Glomerular visceral epithelial cell (primary cell): ENCODE measurements around the gene TCF12.
"Not testable (repeated sequence)": the region's sequence is repeated elsewhere in the genome, so short reads cannot be mapped to it uniquely, and the experiment has no call there.

Experiments
- DNase-seq: peaks from one replicate; pipeline ENCODE4 v3.0.0-alpha.2; 2016; ENCODE audit errors: extremely low spot score

Gene TCF12

GRCh38 chr15:56915888-56916287, 2.6 kb upstream of the TCF12 start:
- DNase-seq: no peak

- no peak for DNase-seq
These were observed 1.5 kb upstream of the TCF12 start for GRCh38 chr15:56916825-56917477.

GRCh38 chr15:56917652-56918045, 795 bp upstream of the TCF12 start:
- peak; percentile 11 for DNase-seq

DNA sequence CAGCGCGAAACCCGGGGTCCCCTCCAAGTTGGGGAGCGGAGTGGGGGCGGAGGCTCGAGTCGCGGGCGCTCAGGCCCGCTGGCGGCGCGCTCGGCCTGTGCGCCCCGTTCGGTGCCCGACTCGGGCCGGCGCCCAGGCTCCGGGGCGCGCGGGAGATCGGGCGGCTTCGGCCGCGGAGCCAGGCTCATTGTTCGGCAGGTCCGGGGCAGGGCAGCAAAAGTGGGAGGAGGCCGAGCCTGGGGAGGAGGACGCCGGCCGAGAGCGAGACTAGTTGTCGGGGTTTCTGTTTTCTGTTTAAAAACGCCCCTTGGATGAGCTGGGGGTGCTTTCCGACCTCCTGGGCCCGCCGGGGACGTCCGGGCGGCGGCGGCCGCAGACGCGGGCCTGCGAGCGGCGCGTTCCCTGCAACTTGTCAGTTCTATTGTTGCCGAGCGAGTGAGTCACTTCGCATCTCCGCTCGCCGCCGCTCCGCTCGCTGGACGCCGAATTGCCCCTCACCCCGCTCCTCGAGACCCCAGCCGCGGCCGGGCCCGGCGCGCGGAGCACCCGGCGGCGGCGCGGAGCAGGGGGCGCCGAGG, 676 bp downstream of the TCF12 start:
- DNase-seq: peak; percentile 64

GRCh38 chr15:56919609-56920366, 1.3 kb downstream of the TCF12 start:
- DNase-seq: peak; percentile 38

- DNase-seq: no peak
These were observed 1.9 kb downstream of the TCF12 start for GRCh38 chr15:56920367-56920627.

DNA sequence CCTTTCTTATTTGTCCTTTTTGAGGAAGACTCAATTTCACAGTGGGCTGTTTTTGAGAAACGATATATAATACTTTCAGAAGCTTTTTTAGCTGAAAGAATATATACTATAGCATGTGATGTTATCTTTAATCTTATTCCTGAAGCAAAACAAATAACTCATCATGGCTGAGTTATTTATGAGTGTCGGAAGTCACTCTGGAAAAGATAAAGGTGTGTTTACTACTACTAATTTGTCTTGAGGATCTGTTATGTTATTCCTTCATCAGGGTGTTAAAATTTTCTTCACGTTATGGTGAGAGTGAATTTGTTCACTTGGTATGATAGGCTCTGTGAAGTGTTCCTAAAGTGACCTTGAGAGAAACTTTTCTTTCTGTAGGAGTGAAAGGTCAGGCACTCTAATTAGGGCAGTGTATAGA, 4.7 kb downstream of the TCF12 start:
- no peak for DNase-seq

DNA sequence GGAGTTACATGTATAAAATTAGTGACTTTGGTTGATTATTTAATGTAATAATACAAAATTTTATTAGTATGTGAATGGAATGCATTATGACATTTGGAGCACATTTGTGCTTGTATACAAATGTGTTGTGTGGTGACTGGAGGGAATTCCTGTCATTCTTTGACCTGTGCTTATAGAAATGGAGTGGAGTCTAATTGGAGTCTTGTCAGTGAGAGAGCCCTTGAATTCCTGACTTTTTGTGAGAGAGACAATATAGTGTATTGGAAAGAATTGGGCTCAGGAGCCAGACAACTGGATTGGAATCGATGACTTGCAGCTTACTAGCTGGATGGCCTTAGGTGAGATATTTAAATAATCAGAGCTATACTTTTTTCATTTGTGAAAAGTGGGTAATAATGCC, 9.4 kb downstream of the TCF12 start:
- DNase-seq: no peak

DNA sequence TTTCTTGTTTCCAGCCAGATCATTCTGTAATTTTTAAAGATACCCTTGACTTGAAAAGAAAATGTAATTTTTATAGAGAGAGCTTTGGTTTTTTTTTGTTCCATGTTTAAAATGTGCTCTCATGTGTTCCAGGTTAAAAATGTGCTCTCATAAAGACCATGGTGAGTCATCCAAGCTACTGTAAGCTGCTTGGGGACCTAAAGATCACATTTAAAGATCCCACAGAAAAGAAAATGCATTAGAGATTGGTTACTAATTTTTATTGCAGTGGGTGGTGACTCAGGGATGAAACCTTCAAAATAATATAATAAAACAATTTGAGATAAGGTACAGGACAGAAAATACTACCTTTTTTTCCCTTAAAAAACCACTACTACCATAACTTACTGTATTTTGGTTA, 11.0 kb downstream of the TCF12 start:
- peak; percentile 69 for DNase-seq

DNA sequence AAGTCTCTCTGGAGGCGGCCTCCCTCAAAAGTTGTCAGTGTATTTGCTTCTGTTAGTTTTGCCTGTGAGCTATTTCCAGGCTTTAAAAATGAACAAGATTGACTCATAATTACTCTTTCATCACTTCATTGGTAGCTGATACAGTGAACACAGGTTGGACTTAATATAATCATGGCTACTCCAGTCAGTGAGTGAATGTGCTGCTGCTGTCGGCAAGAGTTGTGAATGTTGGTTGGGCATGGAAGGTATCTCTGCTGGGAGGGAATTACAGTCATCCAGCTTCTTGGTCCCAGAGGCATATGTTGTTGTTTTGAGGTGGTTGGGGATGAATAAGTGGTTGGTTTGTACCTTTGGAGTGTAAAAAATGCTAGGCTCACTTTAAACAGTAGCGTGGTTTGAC, 11.5 kb downstream of the TCF12 start:
- DNase-seq: peak; percentile 42

GRCh38 chr15:56930669-56931313, 12.3 kb downstream of the TCF12 start:
- no peak for DNase-seq

- DNase-seq: no peak
These were observed 13.4 kb downstream of the TCF12 start for GRCh38 chr15:56931639-56932508.

DNA sequence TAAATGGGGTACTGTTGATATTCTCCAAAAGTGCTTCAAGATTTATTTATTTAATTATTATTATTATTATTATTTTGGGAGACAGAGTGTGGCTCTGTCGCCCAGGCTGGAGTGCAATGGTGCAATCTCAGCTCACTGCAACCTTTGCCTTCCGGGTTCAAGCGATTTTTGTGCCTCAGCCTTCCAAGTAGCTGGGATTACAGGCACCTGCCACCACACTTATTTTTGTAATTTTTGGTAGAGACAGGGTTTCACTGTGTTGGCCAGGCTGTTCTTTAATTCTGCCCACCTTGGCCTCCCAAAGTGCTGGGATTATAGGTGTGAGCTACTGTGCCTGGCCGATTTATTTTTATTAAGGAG, 14.0 kb downstream of the TCF12 start:
- DNase-seq: not testable (repeated sequence)

- DNase-seq: no peak
These were observed 15.0 kb downstream of the TCF12 start for GRCh38 chr15:56933410-56933809.

GRCh38 chr15:56933811-56934210, 15.4 kb downstream of the TCF12 start:
- DNase-seq: no peak

GRCh38 chr15:56934269-56934668, 15.8 kb downstream of the TCF12 start:
- DNase-seq: no peak

DNA sequence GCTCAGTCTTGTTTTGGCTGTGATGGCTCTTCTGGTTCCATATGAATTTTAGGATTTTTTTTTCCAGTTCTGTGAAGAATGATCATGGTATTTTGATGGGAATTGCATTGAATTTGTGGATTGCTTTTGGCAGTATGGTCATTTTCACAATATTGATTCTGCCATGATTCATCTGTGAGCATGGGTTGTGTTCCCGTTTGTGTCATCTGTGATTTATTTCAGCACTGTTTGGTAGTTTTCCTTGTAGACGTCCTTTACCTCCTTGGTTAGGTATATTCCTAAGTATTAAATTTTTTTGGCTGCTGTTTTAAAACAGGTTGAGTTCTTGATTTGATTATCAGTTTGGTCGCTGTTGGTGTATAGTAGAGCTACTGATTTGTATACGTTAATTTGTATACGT, 18.5 kb downstream of the TCF12 start:
- no peak for DNase-seq

GRCh38 chr15:56939257-56939656, 20.8 kb downstream of the TCF12 start:
- DNase-seq: no peak

DNA sequence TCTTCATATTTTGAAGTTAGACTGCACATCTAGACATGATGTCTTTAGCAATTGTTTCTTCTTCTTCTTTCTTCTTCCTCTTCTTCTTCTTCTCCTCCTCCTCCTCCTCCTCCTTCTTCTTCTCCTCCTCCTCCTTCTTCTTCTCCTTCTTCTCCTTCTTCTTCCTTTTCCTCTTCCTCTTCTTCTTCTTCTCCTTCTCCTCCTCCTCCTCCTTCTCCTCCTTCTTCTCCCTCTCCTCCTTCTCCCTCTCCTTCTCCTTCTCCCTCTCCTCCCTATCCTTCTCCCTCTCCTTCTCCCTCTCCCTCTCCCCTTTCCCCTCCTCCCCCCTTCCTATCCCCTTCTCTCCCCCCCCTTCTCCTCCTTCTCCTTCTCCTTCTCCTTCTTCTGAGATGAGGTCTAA, 21.9 kb downstream of the TCF12 start:
- no peak for DNase-seq

GRCh38 chr15:56942118-56942517, 23.7 kb downstream of the TCF12 start:
- no peak for DNase-seq

GRCh38 chr15:56943403-56943802, 25.0 kb downstream of the TCF12 start:
- no peak for DNase-seq

- DNase-seq: no peak
These were observed 26.0 kb downstream of the TCF12 start for GRCh38 chr15:56944485-56944884.
